Stimulated activated CD4-positive, alpha-beta T cell treated with anti-CD3 and anti-CD28 coated beads, Interleukin-1b, Interleukin-23, amount 100 ng/mL, for 48 hours (primary cell): ENCODE data around the gene CFL2.
"Not testable (repeated sequence)": the region's sequence is repeated elsewhere in the genome, so short reads cannot be mapped to it uniquely, and the experiment has no call there.

Experiments
- DNase-seq: peaks from one replicate; pipeline ENCODE4 v3.0.0-alpha.2; 2020

The CFL2 gene

GRCh38 chr14:34711169-34711568, 3.2 kb downstream of the CFL2 start:
- DNase-seq = no peak

DNA sequence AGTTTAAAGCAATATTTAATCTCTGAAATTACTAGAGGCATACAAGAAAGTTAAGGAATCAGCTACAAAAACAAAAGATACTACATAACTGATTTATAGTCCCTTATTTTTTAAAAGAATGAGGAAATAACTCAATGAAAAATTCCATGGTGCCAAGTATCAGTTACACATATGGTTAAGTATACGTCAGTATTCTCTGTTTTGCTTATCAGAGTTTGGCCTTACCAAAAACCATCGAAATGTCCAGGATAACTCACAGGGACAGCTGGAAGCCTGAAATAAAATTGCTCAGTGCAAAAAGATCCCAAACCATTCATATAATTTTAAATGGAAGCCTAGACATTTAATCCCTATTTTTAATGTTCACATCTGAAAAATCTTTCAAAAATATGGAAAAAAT, 3.6 kb downstream of the CFL2 start:
- DNase-seq = no peak

- DNase-seq = no peak
These were observed 4.4 kb downstream of the CFL2 start for GRCh38 chr14:34710006-34710405.

DNA sequence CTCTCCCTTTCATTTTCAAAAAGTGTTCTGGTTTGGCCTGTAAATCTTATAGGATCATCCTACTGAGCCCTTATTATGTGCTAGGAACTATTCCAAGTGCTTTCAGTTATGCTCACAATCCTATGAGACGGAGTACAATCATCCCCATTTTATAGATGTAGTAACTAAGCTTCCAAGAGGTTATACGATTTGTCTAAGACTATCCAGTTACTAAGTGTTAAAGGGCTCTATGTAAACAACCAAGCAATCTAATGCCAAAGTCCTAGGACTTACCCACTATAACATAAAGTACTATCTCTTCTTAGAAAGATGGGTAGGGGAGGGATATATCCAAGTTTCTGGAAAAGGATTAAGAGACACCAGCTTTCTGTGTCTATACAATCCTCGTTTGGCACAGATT, 6.7 kb downstream of the CFL2 start:
- no peak for DNase-seq

- DNase-seq = no peak
These were observed 12.6 kb downstream of the CFL2 start for GRCh38 chr14:34701808-34702207.

GRCh38 chr14:34700622-34701130, 13.7 kb downstream of the CFL2 start:
- no peak for DNase-seq

DNA sequence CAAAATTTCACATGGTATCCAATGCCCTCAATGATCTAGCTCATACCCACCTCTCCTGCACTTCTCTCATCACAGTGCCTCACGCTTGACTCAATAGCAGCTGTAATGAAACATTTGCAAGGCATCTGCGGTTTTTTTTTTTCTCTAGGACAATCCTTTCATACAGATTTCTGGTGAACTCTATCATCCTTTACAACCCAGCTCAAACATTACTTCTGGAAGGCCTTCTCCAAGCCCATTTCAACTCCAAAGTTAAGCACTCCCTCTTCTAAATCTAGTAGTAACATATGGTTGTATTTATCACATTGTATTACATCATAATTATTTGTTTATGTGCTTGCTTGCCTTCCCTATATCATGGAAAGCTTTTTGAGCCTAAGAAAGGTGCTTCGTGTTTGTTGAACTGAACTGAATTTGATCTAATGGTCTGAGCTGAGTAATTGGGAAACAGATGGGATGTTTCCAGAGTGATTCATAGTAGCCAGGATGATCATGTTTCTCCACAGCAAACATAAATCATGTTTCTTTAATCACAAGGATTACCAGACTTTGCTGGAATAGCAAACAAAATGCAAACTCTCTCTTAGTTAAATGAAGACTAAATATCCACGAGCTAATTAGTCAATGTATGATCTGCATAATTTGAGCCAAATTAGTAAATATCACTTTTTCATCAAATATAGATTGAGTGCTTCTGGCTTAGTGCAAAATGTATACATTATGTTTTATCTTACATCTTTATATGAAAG, 14.3 kb downstream of the CFL2 start:
- DNase-seq = no peak

GRCh38 chr14:34694216-34694615, 20.2 kb downstream of the CFL2 start:
- not testable (repeated sequence) for DNase-seq

- DNase-seq = no peak
These were observed 21.0 kb downstream of the CFL2 start for GRCh38 chr14:34693228-34693939.

- no peak for DNase-seq
These were observed 21.5 kb downstream of the CFL2 start for GRCh38 chr14:34692898-34693227.

GRCh38 chr14:34692348-34692747, 22.0 kb downstream of the CFL2 start:
- no peak for DNase-seq

GRCh38 chr14:34691206-34691605, 23.2 kb downstream of the CFL2 start:
- no peak for DNase-seq

- no peak for DNase-seq
These were observed 25.8 kb downstream of the CFL2 start for GRCh38 chr14:34688470-34689206.

GRCh38 chr14:34685819-34686428, 28.5 kb downstream of the CFL2 start:
- no peak for DNase-seq

DNA sequence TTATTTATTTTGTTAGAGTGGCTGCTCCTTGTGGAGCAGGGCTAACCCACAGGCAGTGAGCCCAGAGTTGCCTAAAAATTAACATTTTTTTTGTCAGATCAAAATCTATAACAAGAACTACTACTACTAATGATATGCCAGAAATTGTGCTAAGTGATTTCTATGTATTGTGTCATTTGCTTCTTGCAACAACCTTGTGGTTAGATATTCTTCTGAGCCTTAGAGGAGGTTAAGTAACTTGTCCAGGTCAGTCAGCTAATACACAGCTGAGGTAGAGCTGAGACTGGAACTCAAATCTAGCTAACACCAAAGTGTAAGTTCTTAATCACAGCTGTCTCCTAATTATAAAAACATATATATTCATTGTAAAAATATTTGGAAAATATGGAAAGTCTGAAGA, 29.8 kb downstream of the CFL2 start:
- no peak for DNase-seq

DNA sequence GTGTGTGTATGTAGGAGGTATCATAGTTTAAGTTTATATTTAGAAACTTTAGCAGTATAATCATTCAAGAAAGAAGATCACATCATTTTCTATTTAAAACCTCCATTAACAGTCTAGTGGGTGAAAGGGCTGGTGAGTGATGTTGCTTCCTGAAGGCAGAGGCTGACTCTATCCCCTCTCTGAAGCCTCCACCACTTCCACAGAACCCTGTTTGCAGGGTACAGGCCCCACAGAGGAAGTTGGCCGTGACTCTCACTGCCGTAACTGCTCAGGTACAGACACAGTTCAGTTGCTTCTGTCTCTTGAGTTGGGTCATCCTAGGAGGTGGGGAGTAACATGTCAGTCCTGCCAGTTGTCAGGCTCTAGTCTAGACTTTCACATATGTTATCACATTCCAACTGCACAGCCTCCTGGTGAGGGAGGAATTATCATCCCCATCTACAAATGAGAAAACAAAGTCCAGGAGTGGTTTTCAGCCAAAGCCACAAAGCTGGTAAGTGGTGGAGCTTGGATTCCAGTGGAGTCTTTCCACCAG, 31.5 kb downstream of the CFL2 start:
- peak; percentile 43 for DNase-seq

GRCh38 chr14:34680806-34681479, 33.5 kb downstream of the CFL2 start:
- no peak for DNase-seq

GRCh38 chr14:34678735-34679134, 35.7 kb downstream of the CFL2 start:
- DNase-seq = no peak

DNA sequence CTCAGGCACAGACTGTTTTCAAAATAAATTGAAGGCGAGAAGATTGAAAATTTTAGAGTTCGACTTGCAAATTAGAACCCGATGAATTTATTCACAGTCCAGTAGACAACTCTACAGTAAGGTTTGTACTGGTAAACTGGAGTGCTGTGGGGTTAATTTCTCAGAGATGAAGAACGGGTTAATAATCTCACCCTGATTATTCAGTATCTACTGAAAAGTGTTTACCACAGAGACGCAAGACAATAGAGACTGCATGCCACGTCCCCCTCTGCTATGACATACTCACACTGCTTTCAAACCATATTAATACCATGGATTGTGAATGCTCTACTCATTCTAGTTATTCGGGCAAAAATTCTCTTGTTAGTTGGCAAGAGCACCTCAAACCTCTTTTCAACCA, 36.1 kb downstream of the CFL2 start:
- DNase-seq = no peak

DNA sequence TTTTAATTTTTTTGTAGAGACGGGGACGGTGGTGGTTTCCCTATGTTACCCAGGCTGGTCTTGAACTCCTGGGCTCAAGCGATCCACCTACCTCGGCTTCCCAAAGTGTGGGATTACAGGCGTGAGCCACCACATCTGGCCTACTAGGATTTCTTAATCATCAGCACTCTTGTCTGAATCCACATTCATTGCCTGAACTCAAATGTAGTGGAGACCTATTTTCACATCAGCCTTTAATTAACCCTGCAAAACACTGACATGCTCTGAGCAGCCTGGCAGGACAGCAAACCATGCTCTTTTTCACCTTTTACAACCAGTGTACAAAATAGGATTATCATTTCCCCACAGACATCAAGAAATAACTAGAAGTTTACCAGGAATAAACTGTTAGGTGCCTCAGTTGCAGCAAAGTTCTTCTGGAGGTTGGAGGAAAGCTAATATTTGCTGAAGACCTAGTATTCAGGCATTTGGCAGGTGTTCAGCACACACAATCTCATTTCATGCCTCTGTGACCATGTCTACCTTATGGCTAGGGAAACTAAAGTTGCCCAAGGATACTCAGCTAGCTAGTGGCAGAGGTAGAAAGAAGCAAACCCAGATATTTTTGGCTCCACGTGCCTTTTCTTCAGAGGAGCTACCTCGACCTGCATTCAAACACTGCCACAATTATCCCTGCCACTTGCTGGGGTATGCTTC, 37.7 kb downstream of the CFL2 start:
- no peak for DNase-seq

- no peak for DNase-seq
These were observed 40.7 kb downstream of the CFL2 start for GRCh38 chr14:34673702-34674101.

- no peak for DNase-seq
These were observed 42.7 kb downstream of the CFL2 start for GRCh38 chr14:34671716-34672115.
